GM12891 (cell line): ENCODE measurements around the gene FOXF2.

Source experiments
- PAX5 ChIP-seq: IDR thresholded peaks from 2 replicates; pipeline ENCODE4 v1.6.1; 2011; ENCODE audit warnings: low read length, moderate library complexity, mild to moderate bottlenecking; ENCODE audit not compliant: insufficient read depth, severe bottlenecking
- POLR2A ChIP-seq: IDR thresholded peaks from 2 replicates; pipeline ENCODE4 v1.6.1; 2011; ENCODE audit warnings: low read depth, low read length, control low read depth
- POLR2AphosphoS5 ChIP-seq: IDR thresholded peaks from 2 replicates; pipeline ENCODE4 v1.6.1; 2011; ENCODE audit warnings: low read depth, low read length, control low read depth
- SPI1 ChIP-seq: IDR thresholded peaks from 2 replicates; pipeline ENCODE4 v1.6.1; 2011; ENCODE audit warnings: low read depth, low read length, control low read depth
- TAF1 ChIP-seq: IDR thresholded peaks from 2 replicates; pipeline ENCODE4 v1.6.1; 2011; ENCODE audit warnings: low read depth, low read length, control low read depth

DNA sequence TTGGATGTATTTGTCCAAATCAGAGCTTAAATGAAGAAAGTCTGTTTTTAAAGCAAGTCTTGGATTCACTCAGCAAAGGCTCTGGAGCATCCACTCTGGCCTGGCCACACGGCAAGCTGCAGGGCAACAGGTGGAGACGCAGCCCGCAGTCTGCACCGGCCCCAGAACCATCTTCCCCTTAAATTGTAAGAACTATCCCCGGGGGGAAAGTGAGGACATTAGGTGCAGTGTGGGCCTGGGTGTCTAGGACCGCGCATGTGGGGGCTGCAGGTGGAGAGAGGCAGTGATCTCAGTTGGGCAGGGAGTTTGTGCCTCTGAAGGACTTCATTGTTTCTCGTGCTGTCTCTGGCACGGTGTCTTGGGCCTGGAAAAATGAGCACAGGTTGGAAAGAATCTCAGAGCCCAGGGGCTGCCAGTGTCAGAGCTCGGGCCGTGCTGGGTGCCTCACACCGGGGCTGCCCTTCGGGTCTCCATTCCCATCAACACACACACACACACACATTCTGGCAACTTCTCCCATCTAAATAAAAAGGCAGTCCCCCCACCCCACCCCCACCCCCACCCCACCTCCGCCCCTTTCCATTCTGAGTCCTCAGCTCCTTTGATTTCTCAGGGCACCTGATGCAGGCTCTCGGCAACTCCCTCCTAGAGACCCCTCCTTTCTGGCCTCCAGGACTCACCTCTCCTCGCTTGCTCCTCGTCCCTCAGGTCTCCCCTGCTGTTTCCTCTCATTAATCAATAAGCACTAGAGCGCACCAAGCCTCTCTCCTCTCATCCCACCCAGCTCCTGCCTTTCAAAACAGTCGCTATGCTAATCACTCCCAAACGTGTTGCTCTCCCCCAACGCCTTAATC, 48.4 kb downstream of the FOXF2 start:
- TF ChIP-seq POLR2AphosphoS5 (no peak), POLR2A (no peak), TAF1 (no peak), PAX5 (no peak), SPI1 (no peak)
